GM12874 (cell line): ENCODE results near the gene ZNF333.

Experiments used
- TF ChIP-seq, protein P1 (sequence below): IDR thresholded peaks from 2 replicates; pipeline ENCODE4 v1.5.1; 2011; ENCODE audit warnings: low read depth, mild to moderate bottlenecking, control low read depth, low read length, moderate library complexity; ENCODE audit not compliant: insufficient read depth

ZNF333 gene

DNA sequence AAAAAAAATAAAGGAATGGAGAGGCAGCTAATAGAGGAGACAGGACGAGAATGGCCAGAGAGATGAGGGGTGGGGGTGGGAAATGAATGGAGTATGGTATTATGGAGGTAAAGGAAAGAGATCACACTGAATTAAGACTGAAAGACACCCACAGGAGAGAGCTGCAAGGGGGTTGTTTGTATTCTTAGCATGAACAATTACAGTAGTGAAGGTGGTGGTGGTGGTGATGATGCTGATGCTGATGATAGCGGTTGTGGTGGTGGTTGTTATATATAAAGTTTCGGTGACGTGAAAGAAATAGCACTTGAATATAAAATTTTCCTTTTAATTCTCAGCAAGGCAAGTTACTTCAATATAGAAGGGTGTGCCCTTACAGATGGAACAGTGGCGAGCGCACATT is 12.4 kb upstream of the ZNF333 start:
- TF ChIP-seq, protein P1, sequence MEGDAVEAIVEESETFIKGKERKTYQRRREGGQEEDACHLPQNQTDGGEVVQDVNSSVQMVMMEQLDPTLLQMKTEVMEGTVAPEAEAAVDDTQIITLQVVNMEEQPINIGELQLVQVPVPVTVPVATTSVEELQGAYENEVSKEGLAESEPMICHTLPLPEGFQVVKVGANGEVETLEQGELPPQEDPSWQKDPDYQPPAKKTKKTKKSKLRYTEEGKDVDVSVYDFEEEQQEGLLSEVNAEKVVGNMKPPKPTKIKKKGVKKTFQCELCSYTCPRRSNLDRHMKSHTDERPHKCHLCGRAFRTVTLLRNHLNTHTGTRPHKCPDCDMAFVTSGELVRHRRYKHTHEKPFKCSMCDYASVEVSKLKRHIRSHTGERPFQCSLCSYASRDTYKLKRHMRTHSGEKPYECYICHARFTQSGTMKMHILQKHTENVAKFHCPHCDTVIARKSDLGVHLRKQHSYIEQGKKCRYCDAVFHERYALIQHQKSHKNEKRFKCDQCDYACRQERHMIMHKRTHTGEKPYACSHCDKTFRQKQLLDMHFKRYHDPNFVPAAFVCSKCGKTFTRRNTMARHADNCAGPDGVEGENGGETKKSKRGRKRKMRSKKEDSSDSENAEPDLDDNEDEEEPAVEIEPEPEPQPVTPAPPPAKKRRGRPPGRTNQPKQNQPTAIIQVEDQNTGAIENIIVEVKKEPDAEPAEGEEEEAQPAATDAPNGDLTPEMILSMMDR = no peak

DNA sequence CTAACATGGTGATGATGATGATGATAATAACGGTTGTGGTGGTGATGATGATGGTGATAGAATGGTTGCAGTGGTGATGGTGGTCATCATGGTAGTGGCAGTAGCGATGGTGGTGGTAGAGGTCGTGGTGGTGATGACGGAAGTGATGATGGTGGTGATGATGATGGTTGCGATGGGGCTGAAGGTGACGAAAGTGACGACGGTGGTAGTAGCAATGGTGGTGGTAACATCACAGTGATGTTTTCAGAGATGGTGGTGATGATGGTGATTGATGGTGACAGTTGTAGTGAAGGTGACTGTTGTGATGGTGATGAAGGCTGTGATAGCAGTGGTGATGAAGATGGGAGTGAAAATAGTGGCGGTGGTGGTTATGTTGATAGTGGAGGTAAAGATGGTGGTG is 11.6 kb upstream of the ZNF333 start:
- TF ChIP-seq, protein P1 = no peak

DNA sequence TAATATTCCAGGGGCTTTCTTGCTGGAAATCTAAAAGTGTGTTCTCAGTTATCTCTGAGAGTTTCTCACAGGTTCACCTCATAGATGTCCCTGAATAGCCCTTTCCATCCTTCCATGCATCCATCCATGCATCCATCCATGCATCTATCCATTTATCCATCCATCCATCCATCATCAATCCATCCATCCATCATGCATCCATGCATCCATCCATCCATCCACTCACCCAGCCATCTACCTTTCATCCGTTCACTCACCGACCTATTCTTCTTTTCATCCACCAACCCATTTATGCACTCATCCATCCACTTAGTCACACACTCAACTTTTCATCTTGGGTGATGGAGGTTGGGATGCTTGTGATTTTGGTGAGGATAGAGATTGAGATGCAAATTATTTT is 7.8 kb upstream of the ZNF333 start:
- TF ChIP-seq, protein P1 = no peak

DNA sequence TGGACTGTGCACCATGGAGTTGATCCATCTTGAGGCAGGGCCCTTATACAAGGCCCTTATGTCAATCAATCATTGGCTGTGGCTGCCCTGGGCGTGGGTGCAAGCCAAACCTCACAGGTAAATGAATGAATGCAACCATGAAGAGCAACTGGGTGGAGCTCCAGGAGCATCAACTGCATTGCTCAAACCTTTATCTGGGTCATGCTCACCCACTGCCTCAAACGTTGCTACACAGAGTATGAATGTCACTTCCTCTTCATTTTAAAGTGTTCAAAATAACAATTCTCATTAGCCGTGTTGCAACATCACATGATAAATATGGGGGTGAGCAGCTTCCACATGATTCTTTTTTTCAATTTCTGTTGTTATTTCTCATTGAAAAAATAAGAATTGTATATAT is 6.4 kb upstream of the ZNF333 start:
- TF ChIP-seq, protein P1 = no peak

DNA sequence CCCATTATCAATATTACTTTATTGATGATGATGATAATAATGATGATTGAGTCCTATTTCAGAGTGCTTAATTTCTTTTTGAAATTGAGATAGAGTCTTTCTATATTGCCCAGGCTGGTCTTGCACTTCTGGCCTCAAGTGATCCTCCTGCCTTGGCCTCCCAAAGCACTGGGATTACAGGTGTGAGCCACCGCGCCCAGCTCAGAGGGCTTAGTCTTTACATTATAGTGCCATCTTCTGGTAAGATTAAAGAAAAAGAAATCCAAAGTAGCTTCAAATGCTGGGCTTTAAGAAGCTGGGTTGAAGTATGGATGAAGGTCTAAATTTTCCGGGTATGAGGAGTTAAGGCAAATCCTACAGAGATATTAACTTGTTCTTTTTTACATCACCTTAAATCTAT is 3.4 kb upstream of the ZNF333 start:
- TF ChIP-seq, protein P1 = no peak

DNA sequence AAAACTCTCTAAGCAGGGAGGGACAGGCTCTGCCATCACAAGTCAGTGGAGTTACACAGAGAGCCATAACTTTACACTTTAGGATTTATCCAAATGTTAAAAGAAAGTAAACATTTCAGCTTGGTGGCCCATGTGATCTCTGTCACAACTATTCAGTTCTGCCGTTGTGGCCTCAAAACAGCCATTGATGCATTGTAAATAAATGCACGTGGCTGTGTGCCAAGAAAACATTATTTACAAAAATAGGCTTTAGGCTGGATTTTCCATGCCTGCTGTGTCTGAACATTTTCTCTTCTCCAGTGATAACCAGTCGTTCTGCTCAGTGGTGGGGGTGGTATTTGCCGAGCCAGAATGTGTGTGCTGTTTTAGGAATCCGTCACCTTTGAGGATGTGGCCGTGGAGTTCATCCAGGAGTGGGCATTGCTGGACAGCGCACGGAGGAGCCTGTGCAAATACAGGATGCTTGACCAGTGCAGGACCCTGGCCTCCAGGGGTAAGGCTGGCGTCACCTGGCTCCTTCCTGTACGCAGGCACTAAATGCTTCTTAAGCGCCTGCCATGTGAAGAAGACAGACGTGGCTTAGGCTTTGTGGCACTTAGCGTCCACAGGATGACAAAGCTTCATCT is 4.9 kb downstream of the ZNF333 start:
- TF ChIP-seq, protein P1 = no peak

DNA sequence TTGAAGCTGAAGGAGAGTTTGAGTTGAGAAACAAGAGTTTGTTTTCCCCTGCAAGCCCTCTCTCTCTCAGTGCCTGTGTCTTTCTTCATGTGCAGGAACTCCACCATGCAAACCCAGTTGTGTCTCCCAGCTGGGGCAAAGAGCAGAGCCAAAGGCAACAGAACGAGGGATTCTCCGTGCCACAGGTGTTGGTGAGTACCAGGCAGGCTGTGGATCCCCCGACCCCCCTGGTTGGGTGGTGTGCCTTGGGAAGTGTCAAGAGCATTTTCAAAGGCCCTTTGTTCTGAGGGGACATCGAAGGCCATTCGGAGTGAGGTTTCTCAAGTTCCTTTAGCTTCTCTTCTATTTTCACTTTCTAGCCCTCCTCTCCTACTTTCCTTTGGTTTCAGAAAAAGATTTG is 5.6 kb downstream of the ZNF333 start:
- TF ChIP-seq, protein P1 = no peak
